GM12878 (cell line): ENCODE data around the gene PHGDH. TPM values are rescaled to one million over a fixed set of nuclear protein-coding genes. Genes with fewer than 3 reads are reported as not detected.

Source experiments
- ATAC-seq: fragments of 200-7000 bp; cut with Tn5 transposase; 3 replicates; pipeline ENCODE4 v1.9.1; 2020; ENCODE audit warnings: mild to moderate bottlenecking, moderate library complexity
- BruUV-seq: library from RNA; stranded (reverse); fragments of 400-500 nt; replicated peaks from 2 replicates; lab custom pipeline; 2021; lab: Mats Ljungman, UMichigan
- CTCF ChIA-PET: fragments of 300-600 bp; sonication (Branson Sonifier 250); formaldehyde crosslinking; extraction: SDS; loops from one replicate; lab custom pipeline; 2021; ENCODE audit warnings: inconsistent platforms; lab: Yijun Ruan, JAX
- POLR2A ChIA-PET: fragments of 350-600 bp; formaldehyde crosslinking; extraction: SDS; loops from one replicate; lab custom pipeline; 2021; ENCODE audit warnings: inconsistent platforms; lab: Charles Lee
- RAD21 ChIA-PET: fragments of 300-600 bp; sonication (Branson Sonifier 250); formaldehyde crosslinking; loops from one replicate; lab custom pipeline; 2023; ENCODE audit warnings: antibody characterized with exemption; ENCODE audit not compliant: unreplicated experiment; lab: Charles Lee
- SMC1A ChIA-PET: fragments of 300-600 bp; sonication (Branson Sonifier 250); formaldehyde crosslinking; loops from one replicate; lab custom pipeline; 2023; ENCODE audit not compliant: unreplicated experiment, uncharacterized antibody; lab: Charles Lee
- DNase-seq: peaks from one replicate; pipeline ENCODE4 v3.0.0-alpha.2; 2011; ENCODE audit warnings: low read depth, low spot score
- FAIRE-seq: peaks from 3 replicates; lab custom pipeline; 2011; peaks lifted over from hg19 to GRCh38; lab: Jason Lieb, UNC
- H2AFZ ChIP-seq: 2 replicates; pipeline ENCODE4 v1.6.0; 2011; ENCODE audit warnings: low read depth, low read length, control low read depth; ENCODE audit not compliant: control insufficient read depth
- H3K27ac ChIP-seq: 2 replicates; pipeline ENCODE4 v1.5.1; 2011; ENCODE audit warnings: control low read depth; ENCODE audit not compliant: control insufficient read depth, insufficient read depth
- H3K27me3 ChIP-seq, 2 experiments: replicated peaks in 1 of 2; 2 replicates each; pipeline versions ENCODE4 v1.6.0 to v1.6.1; 2011; ENCODE audit warnings: low read length in 1 of 2; ENCODE audit not compliant: control insufficient read depth in 2 of 2, insufficient read depth in 2 of 2
- H3K36me3 ChIP-seq, 2 experiments: 2 replicates each; pipeline ENCODE4 v1.5.1; 2011; ENCODE audit warnings: low read length in 1 of 2; ENCODE audit not compliant: control insufficient read depth in 2 of 2, insufficient read depth in 2 of 2
- H3K4me1 ChIP-seq: 2 replicates; pipeline ENCODE4 v1.6.1; 2011; ENCODE audit warnings: mild to moderate bottlenecking, low read length, moderate library complexity, mixed read lengths; ENCODE audit not compliant: control insufficient read depth, insufficient read depth
- H3K4me2 ChIP-seq: 2 replicates; pipeline ENCODE4 v1.6.0; 2011; ENCODE audit warnings: control low read depth; ENCODE audit not compliant: control insufficient read depth, insufficient read depth
- H3K4me3 ChIP-seq: fragments of 200-600 bp; sonication (generic); 2 replicates; pipeline ENCODE4 v1.5.1; 2016
- H3K79me2 ChIP-seq: 2 replicates; pipeline ENCODE4 v1.6.0; 2011; ENCODE audit warnings: low read length; ENCODE audit not compliant: control insufficient read depth, insufficient read depth
- H3K9ac ChIP-seq: 2 replicates; pipeline ENCODE4 v1.8.0; 2011; ENCODE audit warnings: low read length, control low read depth, mixed read lengths; ENCODE audit not compliant: control insufficient read depth, insufficient read depth
- H3K9me3 ChIP-seq: replicated peaks from 3 replicates; pipeline ENCODE4 v1.5.1; 2011; ENCODE audit warnings: mild to moderate bottlenecking, low read length; ENCODE audit not compliant: control insufficient read depth, insufficient read depth
- H4K20me1 ChIP-seq: 2 replicates; pipeline ENCODE4 v1.6.0; 2011; ENCODE audit not compliant: control insufficient read depth, insufficient read depth
- FOS ChIP-seq: IDR thresholded peaks from 3 replicates; pipeline ENCODE4 v1.6.1; 2011; ENCODE audit warnings: borderline replicate concordance; ENCODE audit not compliant: insufficient read length; ENCODE audit errors: extremely low read depth
- HDGF ChIP-seq: fragments of 450-650 bp; IDR thresholded peaks from 2 replicates; pipeline ENCODE4 v1.6.1; 2016; ENCODE audit warnings: antibody characterized with exemption
- STAT3 ChIP-seq: IDR thresholded peaks from 2 replicates; pipeline ENCODE4 v1.6.1; 2011; ENCODE audit warnings: low read depth, low read length, improper control_type of control experiment
- WGBS: methylation state at CpG from one replicate; pipeline ENCODE4 v1.1.6; 2016; ENCODE audit warnings: low lambda C conversion rate; ENCODE audit not compliant: insufficient replicate concordance, insufficient coverage; ENCODE audit errors: missing lambda C conversion rate; 5-methylcytosine and 5-hydroxymethylcytosine counted together
- in situ Hi-C: fragments of 300-500 bp; cut with MboI; formaldehyde crosslinking; loops from 9 replicates; pipeline ENCODE4 v1.14.3; 2018; ENCODE audit warnings: mixed read lengths
- intact Hi-C: fragments of 100-400 bp; cut with micrococcal nuclease; formaldehyde crosslinking; loops from one replicate; pipeline ENCODE4 v1.14.2; 2022; ENCODE audit not compliant: unreplicated experiment
- polyA plus RNA-seq, 11 experiments: library from polyadenylated mRNA; depleted of rRNA in 4 of 11; unstranded in 6 of 11; stranded (reverse) in 5 of 11; fragments of >200 nt; fragmentation: Nextera tagmentation in 4 of 11; fragmentation: Illumina TruSeq in 1 of 11; extraction: Ambion mirVana in 4 of 11; extraction: Trizol in 1 of 11; gene quantifications; 1 replicate in 1 of 11; 2 replicates in 10 of 11; pipeline versions ENCODE4 v1.2.1 to v1.2.3, GENCODE V29; 2011 to 2016; ENCODE audit warnings: inconsistent platforms in 2 of 11, missing spikeins in 2 of 11, low read depth in 1 of 11
- total RNA-seq, 4 experiments: library from RNA; depleted of rRNA in 3 of 4; stranded (reverse); fragments of >200 nt in 3 of 4; fragmentation: Illumina TruSeq in 1 of 4; extraction: Trizol in 1 of 4; gene quantifications; 2 replicates each; pipeline versions ENCODE4 v1.2.1 to v1.2.3, GENCODE V29; 2013 to 2021
- TF ChIP-seq, protein P1 (sequence below): fragments of 450-650 bp; IDR thresholded peaks from 2 replicates; pipeline ENCODE4 v1.6.1; 2017; ENCODE audit warnings: antibody characterized with exemption, mild to moderate bottlenecking, moderate library complexity
- TF ChIP-seq, protein P2 (sequence below): IDR thresholded peaks from 2 replicates; pipeline ENCODE4 v1.6.1; 2012; ENCODE audit warnings: low read depth, low read length, improper control_type of control experiment

The PHGDH gene
- total and polyA plus RNA-seq, 10 of the 15 experiments (the other 5 are each of a cell fraction or from before 2014, with no cell fraction given) = 3.9 to 47.8 (median 25.9) TPM

DNA sequence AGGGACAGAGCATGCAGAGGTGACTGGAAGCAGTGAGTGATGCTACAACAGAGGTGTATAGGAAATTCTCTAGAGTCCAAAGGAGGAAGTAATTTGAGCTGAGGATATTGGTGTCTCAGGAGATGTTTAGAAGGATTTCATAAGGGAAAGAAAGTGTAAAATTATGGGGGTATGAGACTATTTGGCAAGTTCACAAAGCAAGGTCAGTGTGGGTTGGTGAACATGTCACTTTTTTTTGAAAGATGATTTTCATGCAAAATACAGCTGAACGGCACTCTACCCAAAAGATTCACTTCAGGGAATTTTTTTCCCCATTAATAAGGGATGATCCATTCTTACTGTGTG is 32.8 kb downstream of the PHGDH start (continued):
- TF ChIP-seq, protein P1, sequence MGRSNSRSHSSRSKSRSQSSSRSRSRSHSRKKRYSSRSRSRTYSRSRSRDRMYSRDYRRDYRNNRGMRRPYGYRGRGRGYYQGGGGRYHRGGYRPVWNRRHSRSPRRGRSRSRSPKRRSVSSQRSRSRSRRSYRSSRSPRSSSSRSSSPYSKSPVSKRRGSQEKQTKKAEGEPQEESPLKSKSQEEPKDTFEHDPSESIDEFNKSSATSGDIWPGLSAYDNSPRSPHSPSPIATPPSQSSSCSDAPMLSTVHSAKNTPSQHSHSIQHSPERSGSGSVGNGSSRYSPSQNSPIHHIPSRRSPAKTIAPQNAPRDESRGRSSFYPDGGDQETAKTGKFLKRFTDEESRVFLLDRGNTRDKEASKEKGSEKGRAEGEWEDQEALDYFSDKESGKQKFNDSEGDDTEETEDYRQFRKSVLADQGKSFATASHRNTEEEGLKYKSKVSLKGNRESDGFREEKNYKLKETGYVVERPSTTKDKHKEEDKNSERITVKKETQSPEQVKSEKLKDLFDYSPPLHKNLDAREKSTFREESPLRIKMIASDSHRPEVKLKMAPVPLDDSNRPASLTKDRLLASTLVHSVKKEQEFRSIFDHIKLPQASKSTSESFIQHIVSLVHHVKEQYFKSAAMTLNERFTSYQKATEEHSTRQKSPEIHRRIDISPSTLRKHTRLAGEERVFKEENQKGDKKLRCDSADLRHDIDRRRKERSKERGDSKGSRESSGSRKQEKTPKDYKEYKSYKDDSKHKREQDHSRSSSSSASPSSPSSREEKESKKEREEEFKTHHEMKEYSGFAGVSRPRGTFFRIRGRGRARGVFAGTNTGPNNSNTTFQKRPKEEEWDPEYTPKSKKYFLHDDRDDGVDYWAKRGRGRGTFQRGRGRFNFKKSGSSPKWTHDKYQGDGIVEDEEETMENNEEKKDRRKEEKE = no peak
- TF ChIP-seq, protein P2, sequence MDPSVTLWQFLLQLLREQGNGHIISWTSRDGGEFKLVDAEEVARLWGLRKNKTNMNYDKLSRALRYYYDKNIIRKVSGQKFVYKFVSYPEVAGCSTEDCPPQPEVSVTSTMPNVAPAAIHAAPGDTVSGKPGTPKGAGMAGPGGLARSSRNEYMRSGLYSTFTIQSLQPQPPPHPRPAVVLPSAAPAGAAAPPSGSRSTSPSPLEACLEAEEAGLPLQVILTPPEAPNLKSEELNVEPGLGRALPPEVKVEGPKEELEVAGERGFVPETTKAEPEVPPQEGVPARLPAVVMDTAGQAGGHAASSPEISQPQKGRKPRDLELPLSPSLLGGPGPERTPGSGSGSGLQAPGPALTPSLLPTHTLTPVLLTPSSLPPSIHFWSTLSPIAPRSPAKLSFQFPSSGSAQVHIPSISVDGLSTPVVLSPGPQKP = no peak

DNA sequence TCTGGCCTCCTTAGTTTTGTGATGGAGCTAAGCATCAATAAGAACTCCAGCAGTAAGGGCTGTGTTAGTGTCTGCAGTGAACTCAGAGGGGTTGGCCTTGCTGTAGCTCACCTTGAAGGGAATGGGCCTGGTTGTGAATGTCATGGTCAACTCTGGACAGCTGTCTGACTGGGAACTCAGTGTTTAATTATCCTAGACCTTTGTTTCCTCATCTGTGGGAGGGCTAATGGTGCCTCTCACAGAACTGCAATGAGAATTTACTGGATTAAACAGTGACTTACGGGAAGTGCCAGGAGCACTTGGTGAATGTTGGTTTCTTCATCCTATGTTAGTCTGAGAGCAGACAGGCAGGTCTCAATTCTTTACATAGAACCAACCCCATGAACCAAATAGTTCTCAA is 33.3 kb downstream of the PHGDH start:
- CTCF ChIA-PET = interaction anchor here (0.8 to 2.5 kb wide), 12 partner anchors 9 to 223 kb away, joined by 3 to 13 read pairs (median 5); partner anchors contain the start of gene HMGCS2
- intact Hi-C loops = no loop called here
- H2AFZ ChIP-seq = no peak overlapping the region
- TF ChIP-seq FOS = no peak
- TF ChIP-seq STAT3 = no peak
- no peak for TF ChIP-seq HDGF
- TF ChIP-seq, all 136 proteins: peak for 0
- in situ Hi-C loops = no loop called here
- DNase-seq (no peak), ATAC-seq (no peak), FAIRE-seq (no peak)
- Histone ChIP-seq H3K4me1 (no peaks in the 10 kb centered on the region), H3K36me3 (no peaks in the 10 kb centered on the region), H3K27me3 (peaks cover 0 to 2% of the 10 kb centered on the region in 2 experiments; a peak in 2 of 4 replicates), H3K4me2 (no peak overlapping the region), H3K79me2 (no peaks in the 10 kb centered on the region), H3K27ac (no peak overlapping the region), H3K4me3 (no peak overlapping the region), H3K9ac (no peak overlapping the region), H3K9me3 (no peaks in the 10 kb centered on the region), H4K20me1 (no peaks in the 10 kb centered on the region)
- WGBS = 0% methylated on average over 1 of the region's 1 CpG
- ChIA-PET SMC1A (interaction anchor here (0.9 to 1.5 kb wide), 2 partner anchors 14 to 64 kb away, joined by 3 to 4 read pairs; no protein-coding TSS in a partner anchor), RAD21 (no interaction called here), POLR2A (no interaction called here)
- no TSS peak for BruUV-seq
